ENCODE data around the gene STAP1.
"Not testable (repeated sequence)": the region's sequence is repeated elsewhere in the genome, so short reads cannot be mapped to it uniquely, and the experiment has no call there.

The STAP1 gene

DNA sequence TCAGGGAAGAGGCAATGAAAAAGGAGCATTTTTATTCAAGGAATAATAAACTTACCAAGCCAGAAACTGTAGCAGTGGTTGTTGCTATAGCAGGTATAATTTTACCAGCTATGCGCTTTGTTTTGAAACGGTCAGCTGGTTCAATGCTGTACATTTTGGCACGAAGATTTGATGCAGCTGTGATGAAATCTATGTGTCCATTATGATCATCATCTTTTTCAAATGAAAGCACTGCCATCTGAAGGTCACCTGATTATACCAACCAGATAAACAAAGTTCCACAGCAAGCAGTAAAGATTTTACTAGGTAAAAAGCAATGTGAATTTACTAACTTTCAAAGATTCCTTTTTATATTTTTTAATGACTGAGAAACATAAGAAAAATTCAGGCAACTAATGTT is 66.4 kb downstream of the STAP1 start:
- no peak for DNase-seq (ENCODE audit: low read depth)

DNA sequence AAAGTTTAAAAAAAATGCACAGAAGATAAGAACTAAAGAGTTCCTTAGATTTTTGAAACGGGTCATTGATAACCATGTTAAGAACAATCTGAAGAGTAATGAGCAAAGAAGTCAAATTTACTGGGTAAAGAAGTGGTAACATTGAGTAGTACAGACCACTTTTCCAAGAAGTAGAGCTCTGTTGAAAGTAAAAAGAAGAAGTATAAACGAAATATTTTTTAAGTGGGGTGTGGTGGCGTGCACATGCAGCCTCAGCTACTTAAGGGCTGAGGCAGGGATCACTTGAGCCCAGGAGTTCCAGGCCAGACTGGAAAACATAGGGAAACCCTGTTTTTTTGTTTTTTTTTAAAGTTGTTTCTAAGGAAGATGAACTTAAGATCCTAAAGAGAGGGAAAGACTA is 74.0 kb downstream of the STAP1 start:
- DNase-seq (ENCODE audit: low read depth): no peak

DNA sequence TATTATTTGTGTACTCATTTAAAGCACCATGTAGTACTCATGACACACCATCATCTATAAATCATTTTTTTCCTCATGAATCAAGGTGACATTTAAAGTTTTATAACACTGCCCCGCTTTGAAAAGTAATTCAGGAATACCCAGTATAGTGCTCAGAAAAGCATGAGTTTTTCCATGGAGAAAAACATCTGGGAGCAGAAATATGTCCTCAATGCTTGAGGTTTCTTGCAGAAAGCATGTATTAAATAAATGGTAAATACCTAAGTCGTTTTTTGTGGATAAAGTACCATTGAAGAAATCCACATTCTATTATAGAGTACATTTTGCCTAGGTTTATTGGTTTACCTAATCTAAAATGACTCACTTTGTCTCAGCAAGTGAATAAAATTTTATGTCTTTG is 76.2 kb downstream of the STAP1 start:
- no peak for DNase-seq (ENCODE audit: low read depth)

DNA sequence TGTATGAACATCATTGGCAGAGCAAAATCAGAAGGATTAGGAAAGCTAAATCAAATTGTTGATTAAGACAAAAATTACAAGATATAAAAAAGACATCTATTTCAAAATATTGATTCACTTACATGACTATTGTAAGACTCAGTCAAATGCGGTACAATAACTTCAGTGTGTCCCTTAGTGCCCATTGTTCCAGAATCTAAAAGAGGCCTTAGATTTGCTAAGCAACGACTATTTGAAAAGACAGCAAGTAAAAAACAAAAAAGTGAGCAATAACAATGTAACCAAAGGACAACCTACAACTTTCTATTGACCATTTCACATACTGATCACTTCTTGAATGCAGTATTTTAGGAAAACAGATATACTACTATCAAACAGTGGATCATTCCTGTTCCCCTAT is 76.8 kb downstream of the STAP1 start:
- DNase-seq (ENCODE audit: low read depth): no peak

DNA sequence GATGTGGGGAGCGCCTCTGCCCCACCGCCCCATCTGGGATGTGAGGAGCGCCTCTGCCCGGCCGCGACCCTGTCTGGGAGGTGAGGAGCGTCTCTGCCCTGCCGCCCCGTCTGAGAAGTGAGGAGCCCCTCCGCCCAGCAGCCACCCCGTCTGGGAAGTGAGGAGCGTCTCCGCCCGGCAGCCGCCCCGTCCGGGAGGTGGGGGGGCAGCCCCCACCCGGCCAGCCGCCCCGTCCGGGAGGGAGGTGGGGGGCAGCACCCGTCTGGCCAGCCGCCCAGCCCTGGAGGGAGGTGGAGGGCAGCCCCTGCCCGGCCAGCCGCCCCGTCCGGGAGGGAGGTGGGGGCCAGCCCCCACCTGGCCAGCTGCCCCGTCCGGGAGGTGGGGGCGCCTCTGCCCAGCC is 78.5 kb downstream of the STAP1 start:
- not testable (repeated sequence) for DNase-seq (ENCODE audit: low read depth)

DNA sequence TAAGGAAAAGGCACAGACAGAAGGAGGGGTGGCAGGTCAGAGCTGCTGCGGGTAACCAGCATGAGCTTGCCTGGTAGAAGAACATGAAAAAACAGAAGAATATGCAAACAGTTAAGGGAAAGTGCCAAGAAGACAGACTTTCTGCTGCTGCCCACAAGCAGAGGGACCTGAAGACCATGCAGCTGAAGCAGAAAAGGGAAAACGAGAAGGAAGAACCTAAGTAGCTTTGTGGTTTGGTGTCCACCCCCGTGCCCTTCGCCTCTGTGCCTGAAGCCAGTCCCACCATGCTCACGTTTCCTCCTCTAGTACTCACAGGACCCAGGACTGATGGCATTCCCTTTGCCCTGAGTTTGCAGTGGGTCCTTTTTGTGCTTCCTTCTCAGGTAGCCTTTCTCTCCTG is 79.6 kb downstream of the STAP1 start:
- no peak for DNase-seq (ENCODE audit: low read depth)

DNA sequence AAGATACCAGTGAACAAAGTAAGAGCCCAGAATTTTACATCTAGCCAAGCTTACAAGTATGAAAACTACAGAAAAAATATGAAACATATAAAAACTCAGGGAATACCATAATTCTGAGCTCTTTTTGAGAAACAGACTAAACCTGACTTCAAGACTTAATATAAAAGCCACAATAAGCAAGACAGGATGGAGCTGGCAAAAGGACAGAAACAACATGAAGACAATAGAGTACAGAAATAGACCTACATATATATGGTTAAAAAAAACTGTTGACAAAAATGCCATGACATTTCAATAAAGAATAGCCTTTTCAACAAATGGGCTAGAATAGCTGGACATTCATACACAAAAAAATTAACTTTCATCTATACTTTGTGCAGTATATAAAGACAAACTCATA is 93.0 kb downstream of the STAP1 start:
- DNase-seq (ENCODE audit: low read depth): no peak
